Skeletal muscle cell (primary cell): Measurements from ENCODE around the gene GPR17.

Experiments
- DNase-seq: peaks from one replicate; pipeline ENCODE4 v3.0.0-alpha.2; 2010; ENCODE audit warnings: low read depth
- H3K4me3 ChIP-seq: 2 replicates; pipeline ENCODE4 v1.5.1; 2011; ENCODE audit warnings: low read depth, mild to moderate bottlenecking, control low read depth, low read length, moderate library complexity

Gene GPR17

DNA sequence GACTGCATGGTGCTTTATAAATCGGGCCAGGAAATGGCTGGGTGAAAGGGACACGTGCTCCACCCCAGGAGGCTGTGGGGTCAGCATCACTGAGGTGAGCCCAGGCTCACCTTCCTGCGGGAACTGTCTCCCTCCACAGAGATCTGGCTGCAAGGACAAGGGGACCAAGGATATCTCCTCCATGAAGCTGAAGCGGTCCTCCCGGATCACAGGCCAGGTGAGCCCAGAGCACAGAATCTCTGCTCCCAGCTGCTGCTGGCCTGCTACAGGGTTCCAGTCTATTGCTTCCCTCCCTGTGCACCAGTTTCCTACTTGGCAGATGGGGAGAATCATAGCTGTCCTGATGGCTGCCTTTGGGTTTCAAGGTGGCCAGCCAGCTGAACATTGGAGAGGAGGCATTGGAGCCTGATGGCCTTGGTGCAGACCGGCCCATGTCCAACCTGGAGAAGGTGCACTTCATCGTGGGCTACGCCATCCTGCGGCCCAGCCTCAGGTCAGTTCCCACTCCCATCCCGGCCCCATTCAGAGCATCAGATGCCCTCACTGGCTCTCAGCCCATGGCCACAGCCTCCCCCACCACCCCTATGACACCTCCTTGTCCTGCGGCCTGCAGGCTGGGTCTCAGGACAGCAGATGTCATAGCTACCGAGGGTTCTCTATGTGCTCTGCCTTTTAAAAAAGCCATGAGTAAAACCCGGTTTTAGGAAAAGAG is 33.7 kb upstream of the GPR17 start:
- DNase-seq: no peak
- H3K4me3 ChIP-seq: no peak overlapping the region

DNA sequence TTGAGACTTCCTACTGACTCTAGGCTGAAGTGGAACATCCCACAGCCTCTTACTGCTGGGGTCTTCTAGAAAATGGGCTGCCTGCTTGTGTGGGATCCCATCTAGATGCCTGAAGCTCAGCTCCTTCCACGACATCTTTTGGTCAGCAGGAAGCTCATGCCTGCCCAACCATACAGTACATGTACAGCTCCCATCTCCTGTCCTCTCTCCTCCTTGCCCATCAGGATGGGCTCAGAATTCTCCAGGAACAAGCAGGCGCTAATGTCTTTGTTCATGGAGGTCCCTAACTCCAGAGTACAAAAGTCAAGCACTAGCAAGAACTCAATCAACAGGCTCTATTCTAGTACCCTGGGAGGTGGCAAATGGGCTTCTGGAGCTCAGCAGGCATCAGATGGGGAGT is 31.7 kb upstream of the GPR17 start:
- H3K4me3 ChIP-seq: no peak overlapping the region
- DNase-seq: no peak

DNA sequence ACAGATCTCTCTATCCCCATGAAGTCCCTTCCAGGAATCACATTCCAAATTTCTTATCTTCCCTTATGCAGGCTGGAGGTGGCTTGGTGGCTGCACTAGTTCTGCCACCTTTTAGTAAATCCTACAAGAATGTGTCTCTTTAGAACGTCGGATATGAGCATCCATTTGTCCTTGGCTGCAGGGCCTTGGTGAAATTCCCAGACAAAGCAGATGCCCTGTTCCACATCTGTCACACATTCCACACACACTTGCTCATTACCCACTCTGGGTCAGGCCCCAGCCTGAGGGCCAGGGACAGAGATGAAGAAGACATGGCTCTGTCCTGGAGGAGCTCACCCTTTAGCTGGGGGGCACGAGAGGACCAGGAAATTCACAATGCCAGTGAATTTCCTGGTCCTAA is 31.2 kb upstream of the GPR17 start:
- DNase-seq: no peak
- H3K4me3 ChIP-seq: no peak overlapping the region

DNA sequence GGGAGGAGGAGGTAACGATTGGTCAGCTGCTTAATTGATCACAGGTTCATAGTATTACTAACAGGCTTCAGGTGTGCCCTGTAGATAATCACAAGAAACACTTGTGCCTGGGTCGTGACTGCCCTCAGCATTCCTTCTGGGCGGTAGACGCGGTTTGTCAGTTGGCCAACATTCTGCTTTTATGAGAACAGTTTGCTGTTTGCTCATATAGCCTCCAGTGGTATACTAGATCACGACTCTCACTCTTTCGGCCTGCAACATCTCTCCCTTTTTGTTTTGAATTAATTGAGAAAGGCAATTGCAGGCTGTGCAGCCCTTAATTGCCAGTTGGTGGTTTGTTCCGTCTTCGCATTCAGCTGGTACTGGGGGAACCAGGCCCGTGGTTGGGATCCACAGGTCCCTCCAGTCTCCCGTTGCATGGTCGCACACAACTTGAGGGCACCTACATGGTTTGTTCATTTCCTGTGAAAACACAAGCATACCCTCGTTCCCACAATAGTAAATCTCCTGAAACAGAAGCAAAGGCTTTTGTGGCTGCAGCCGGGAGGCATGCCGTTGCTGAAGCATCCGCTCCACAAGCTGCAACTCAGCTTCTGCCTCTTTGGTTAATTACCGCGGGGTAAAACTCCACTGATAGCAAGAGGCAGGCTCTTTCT is 30.3 kb upstream of the GPR17 start:
- H3K4me3 ChIP-seq: no peak overlapping the region
- no peak for DNase-seq

DNA sequence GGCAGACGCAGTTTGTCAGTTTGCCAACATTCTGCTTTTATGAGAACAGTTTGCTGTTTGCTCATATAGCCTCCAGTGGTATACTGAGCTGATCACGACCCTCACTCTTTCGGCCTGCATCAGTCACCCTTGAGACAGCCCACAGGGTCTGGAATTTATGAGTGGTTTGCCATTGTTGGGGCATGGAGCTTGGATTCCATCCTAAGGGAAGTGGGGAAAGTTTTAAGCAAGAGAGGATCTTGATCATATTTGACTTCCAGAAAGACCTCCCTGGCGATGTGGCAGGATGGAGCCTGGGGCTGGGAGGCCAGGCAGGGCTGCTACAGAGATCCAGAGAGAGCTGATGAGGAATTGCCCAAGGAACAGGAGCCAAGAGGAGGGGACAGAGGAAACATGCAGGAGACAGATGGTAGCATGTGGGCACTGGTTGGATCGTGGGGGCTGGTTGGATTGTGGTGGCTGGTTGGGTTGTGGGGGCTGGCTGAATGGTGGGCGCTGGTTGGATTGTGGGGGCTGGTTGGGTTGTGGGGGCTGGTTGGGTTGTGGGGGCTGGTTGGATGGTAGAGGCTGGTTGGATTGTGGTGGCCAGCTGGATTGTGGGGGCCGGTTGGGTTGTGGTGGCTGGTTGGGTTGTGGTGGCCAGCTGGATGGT is 27.3 kb upstream of the GPR17 start:
- no peak for DNase-seq
- H3K4me3 ChIP-seq: no peak overlapping the region

DNA sequence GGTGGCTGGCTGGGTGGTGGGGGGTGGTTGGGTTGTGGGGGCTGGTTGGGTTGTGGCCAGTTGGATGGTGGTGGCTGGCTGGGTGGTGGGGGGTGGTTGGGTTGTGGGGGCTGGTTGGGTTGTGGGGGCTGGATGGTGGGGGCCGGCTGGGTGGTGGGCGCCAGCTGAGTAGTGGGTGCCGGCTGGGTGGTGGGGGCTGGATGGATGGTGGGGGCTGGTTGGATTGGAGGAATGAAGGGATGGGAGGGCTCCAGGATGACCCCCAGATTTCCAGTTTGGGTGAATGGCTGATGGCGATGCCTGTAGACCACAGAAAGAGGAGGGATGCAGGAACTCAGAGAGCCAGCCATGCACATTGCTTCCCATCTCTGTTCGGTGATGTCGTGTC is 26.8 kb upstream of the GPR17 start:
- H3K4me3 ChIP-seq: no peak overlapping the region
- no peak for DNase-seq

DNA sequence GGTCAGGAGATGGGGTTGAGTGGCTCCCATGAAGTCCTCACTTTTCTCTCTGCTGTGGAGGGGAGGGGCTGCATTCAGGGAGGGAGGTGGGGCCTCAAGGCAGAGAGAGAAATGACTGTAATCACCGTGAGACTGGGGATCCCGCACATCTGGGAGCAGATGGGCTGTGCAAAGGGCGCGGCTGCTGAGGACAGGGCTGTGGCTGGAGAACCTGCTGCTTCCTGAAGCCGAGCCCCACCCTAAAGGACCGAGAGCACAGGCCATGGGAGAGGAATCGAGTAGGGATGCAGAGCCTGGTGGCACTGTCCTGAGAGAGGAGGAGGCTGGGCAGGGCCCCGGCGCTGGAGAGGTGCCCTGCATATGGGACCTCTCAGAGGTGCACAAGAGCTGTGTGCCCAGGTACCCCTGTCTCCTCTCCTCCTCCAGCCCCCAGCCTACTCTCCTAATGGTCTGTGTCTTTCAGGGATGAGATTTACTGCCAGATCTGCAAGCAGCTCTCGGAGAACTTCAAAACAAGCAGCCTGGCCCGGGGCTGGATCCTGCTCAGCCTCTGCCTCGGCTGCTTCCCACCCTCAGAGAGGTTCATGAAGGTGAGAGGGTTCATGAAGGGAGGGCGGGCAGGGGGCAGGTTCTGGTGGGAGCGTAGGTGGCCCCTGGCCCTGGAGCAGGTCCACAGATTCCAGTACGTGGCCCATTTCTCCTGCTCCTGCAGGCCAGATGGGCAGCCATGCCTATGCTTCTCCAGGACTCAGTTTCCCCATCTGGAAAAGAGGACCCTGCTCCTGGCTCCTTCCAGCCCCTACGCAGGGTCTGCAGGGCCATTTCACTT is 25.9 kb upstream of the GPR17 start:
- no peak for DNase-seq
- no peak overlapping the region for H3K4me3 ChIP-seq

DNA sequence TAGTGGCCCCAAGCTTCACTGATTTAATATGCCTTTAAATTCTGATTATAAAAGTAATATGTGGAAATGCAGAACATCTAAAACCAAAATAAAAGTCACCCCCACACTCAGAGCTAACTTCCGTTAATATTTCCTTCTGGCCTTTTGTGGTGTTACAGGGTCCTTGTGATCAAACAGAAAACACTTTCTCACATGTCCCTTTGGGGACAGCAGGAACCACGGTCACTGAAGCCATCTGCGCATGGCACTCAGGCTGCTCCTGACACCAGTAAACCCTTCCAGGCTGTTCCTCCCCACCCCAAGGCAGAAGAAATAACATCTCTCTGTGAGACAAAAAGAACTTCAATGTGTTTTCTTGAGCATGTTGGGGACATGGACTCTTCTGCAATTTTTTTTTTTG is 25.1 kb upstream of the GPR17 start:
- H3K4me3 ChIP-seq: no peak overlapping the region
- no peak for DNase-seq

DNA sequence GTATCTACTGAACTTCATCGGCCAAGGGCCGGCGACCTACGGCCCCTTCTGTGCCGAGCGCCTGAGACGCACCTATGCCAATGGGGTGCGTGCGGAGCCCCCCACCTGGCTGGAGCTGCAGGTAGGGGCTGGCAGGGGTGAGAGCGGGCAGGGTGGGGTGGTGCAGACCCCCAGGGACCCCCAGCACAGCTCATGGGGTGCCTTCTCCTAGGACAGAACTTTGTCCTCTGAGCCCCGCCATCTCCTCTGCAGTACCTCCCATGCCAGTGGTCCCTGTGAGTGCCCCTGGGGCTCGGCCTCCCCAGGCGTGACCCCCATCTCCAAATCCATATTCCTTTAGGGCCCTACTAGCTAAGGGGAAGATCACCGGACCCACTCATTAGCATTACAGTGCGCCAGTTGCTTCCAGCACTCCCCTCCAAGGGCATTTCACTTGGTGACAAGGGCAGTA is 23.9 kb upstream of the GPR17 start:
- H3K4me3 ChIP-seq: no peak overlapping the region
- DNase-seq: no peak

DNA sequence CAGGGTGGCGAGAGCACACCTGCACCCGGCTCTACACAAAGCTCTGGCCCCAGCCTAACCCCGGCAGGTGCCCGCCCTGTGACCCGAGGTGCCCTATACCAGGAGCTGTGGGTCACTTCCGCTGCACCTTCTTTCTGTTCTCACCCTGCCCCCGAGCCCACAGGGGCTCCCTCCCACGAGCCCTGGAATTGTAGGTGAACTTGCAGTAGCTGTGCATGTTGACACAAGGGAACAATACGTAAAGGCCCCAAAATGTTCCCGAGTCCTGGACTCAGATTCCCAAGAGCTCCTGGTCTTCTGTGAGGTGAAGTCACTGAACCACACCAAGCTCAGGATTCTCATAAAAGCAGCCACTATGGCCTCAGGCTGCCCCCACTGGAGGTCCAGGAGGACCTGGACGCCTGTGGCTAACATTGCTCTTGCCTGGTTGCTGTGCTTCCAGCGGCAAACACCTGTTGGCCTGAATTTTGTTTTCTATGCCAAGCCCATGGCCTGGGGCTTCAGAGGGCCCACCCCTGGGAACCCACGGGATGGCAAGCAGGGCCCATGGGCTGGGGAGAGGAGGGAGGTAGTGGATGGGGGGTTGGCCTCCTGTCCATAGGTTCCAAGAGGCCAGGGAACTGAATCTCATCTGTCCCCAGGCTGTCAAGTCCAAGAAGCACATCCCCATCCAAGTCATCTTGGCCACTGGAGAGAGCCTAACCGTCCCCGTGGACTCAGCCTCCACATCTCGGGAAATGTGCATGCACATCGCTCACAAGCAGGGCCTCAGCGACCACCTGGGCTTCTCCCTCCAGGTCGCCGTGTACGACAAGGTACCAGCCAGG is 23.2 kb upstream of the GPR17 start:
- no peak overlapping the region for H3K4me3 ChIP-seq
- DNase-seq: no peak

DNA sequence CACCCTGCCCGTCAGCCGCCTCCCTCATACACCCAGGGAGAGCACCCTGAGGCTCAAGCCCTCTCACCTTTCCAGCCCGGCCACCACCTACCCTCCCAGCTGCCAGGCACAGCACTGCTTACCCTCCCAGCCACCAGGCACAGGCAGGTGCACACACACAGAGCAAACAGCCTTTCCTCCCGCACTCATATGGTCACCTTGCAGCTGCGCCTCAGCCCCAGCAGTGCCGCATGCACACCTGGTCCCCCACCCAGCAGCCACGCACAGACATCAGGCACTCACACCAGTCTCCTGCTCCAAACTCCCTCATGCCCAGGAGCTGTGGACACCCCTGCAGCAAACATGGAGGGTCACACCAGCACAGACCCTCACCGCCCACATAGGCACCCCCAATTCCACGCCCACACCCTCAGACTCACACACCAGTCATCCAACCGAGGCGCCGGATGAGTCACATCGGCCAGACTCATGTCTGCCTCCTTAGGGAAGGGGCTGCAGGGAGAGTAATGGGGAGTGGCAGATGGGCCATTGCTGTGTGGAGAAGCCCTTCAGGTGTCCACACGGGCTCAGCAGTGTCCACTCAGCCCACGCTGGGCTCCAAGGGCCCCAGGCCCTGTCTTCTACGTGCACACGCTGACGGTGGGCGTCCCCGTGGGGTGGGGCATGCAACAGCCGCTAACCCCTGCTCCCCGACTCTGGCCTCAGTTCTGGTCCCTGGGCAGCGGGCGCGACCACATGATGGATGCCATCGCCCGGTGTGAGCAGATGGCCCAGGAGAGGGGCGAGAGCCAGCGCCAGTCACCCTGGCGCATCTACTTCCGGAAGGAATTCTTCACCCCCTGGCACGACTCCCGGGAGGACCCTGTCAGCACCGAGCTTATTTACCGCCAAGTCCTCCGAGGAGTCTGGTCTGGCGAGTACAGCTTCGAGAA is 22.3 kb upstream of the GPR17 start:
- peak; percentile 15 for DNase-seq
- no peak overlapping the region for H3K4me3 ChIP-seq

DNA sequence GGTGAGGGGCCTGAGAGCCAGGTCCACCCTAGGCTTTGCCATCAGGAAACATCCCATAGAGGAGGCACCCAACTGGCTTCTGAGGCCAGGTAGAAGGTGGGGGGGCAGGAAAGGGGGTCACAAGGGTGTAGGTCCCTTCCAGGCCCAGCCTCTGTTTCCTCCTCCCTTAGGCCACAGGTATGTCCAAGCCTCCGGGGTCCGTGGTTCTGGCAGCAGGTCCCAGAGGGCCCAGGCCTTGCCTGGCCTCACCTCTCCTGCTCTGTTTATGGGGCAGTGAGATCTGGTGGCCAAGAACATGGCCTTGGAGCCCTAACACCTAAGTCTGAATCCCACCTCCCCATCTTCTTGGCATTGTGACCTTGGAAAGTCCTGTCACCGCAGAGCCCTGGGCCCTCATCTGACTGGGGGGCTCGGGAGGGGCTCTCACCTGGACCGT is 21.6 kb upstream of the GPR17 start:
- no peak overlapping the region for H3K4me3 ChIP-seq

DNA sequence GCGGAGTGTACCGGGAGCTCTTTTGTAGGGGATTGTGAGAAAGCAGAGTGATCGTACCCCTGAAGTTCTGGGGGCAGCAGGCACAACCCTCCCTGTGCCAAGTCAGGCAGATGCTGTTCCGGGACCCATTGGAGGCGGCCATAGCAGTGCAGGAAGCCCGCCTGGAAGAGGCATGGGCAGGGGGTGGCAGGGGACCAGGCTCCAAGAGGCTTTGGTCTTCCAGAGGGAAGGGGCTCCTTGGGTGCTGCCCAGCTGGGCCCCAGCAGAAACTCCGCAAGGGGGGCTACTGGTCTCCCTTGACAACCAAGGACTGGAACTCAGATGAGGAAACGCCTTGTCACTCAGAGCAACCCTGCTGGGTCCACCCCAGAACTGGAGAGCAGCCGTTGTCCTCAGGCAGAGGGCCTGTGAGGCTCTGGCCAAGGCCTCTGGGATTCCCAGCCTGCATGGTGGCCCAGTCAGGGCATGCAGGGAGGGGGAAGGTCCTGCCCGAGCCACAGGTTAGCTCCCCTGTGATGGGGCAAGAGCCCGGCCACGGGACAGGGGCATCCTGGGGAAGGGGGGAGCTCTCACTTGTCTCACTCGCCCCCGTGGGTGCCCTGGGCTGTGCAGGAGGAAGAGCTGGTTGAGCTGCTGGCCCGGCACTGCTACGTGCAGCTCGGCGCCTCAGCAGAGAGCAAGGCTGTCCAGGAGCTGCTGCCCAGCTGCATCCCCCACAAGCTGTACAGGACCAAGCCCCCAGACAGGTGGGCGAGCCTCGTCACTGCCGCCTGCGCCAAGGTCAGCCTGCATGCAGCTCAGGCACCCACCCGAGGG is 21.0 kb upstream of the GPR17 start:
- no peak for DNase-seq

More for the DNA sequence above, 21.6 kb upstream of the GPR17 start:
- DNase-seq: no peak

DNA sequence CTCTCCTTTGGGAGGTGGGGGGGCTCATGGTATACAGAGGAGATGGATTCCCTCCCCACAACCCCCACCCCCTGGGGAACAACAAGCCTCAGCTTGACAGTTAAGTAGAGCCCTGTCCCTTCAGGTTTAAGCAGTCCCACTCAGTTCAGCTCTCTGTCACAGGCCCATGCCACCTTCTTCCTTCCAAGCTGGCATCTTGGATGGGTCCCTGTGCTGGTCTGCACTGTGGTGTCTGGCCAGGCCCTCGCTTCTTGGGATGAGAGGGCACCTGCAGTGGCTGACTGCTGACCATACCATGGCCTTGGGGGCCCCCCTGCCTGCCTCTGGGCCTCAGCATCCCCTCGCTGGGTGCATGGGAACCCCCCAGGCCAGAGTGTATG is 20.4 kb upstream of the GPR17 start:
- no peak overlapping the region for H3K4me3 ChIP-seq
- no peak for DNase-seq

More for the DNA sequence above, 21.0 kb upstream of the GPR17 start:
- no peak overlapping the region for H3K4me3 ChIP-seq

DNA sequence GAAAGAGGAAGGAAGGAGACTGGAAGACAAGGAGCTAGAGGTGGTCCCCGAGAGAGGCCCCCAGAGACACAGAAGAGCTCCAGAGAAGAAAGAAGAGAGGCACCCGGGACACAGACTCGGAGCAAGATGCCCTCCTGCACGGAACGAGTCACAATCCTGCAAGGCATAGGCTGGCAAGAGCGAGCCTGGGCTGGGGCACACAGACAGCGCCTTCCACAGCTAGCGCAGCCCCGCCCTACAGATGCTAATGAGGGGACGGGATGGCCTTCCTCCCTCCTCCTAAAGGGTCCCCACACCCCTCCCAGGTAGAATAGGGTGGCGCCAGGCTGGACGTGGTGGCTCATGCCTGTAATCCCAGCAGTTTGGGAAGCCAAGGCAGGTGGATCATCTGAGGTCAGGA is 19.8 kb upstream of the GPR17 start:
- H3K4me3 ChIP-seq: no peak overlapping the region
- no peak for DNase-seq

DNA sequence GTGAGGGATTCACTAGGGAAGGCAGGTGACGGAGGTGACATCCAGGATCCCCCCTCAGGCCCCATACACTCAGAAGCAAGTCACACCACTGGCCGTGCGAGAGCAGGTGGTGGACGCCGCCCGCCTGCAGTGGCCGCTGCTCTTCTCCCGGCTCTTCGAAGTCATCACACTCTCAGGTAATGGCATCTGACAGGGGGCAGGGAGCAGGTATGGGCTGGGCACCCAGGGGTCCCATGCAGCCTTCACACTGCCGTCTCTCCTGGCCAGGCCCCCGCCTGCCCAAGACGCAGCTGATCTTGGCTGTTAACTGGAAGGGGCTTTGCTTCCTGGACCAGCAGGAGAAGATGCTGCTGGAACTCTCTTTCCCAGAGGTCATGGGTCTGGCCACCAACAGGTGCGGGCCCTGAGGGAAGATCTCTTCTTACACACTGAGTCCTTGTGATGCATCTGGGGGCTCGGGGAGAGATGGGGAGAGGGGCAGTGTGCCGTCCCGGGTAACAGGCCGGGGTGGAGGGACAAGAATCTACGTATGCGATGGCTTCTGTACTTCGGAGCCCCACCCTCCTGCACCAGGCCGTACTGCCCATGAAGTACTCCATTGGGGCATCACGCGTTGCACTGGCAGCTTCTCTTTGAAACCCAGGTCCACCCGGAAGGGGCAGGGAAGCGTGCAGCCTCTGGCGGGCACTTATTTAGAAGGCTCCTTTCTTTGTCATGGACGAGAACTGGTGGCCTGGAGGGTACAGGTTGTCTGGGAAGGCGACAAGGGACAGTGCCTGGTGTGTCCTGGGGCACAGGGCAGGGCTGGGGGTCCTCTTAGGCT is 18.8 kb upstream of the GPR17 start:
- H3K4me3 ChIP-seq: no peak overlapping the region
- DNase-seq: no peak
